GM13977 (cell line): Measurements from ENCODE around the gene FEZF2.

Source experiments
- DNase-seq: peaks from one replicate; pipeline ENCODE4 v3.0.0; 2012; ENCODE audit warnings: low spot score
- CTCF ChIP-seq: IDR thresholded peaks from 2 replicates; pipeline ENCODE4 v1.5.1; 2012; ENCODE audit warnings: mild to moderate bottlenecking, control low read depth; ENCODE audit not compliant: insufficient read depth; ENCODE audit errors: extremely low read depth, missing control alignments
- in situ Hi-C: fragments of 300-500 bp; cut with MboI; formaldehyde crosslinking; loops from one replicate; pipeline ENCODE4 v1.12.0; 2022; ENCODE audit warnings: low sequenced_read_pairs, low pct_unique_long_range_greater_than_20kb, mixed read lengths, inconsistent platforms; ENCODE audit not compliant: unreplicated experiment

FEZF2 gene

GRCh38 chr3:62379321-62379798, 6.0 kb upstream of the FEZF2 start:
- TF ChIP-seq CTCF, result no peak
- in situ Hi-C loops, result no loop called here
- peak; percentile 12 for DNase-seq

GRCh38 chr3:62378921-62379320, 5.6 kb upstream of the FEZF2 start:
- DNase-seq, result no peak
- in situ Hi-C loops, result no loop called here
- TF ChIP-seq CTCF, result no peak

- peak; percentile 22 for DNase-seq
- in situ Hi-C loops, result no loop called here
- TF ChIP-seq CTCF, result no peak
Measured at GRCh38 chr3:62378311-62378789, 5.0 kb upstream of the FEZF2 start.

GRCh38 chr3:62376906-62377877, 3.8 kb upstream of the FEZF2 start:
- in situ Hi-C loops, result no loop called here
- no peak for TF ChIP-seq CTCF
- peak; percentile 20 for DNase-seq

GRCh38 chr3:62376454-62376720, 3.0 kb upstream of the FEZF2 start:
- DNase-seq, result no peak
- no peak for TF ChIP-seq CTCF
- in situ Hi-C loops, result no loop called here

- TF ChIP-seq CTCF, result no peak
- in situ Hi-C loops, result no loop called here
- peak; percentile 14 for DNase-seq
Measured at GRCh38 chr3:62375655-62376453, 2.5 kb upstream of the FEZF2 start.
